ENCODE measurements around the gene VWA8.

Gene VWA8

DNA sequence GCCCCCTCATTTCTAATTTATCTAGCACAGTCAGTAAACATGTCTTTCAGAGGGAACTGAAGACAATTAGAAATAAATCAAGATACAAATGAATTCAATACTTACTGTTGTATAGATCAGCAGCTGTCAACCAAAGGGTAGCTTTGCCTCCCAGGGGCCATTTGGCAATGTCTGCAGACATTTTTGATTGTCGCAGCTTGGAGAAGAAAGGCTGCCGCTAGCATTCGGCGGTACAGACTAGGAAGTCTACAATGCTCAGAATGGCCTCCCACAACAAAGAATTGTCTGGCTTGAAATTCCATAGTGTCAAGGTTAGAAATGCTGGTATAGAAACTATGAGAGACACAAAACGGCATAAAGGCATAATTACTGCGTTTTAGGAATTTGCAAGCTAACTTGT is 412.0 kb downstream of the VWA8 start:
- ATAC-seq (ENCODE audit: low read depth), result no peak

DNA sequence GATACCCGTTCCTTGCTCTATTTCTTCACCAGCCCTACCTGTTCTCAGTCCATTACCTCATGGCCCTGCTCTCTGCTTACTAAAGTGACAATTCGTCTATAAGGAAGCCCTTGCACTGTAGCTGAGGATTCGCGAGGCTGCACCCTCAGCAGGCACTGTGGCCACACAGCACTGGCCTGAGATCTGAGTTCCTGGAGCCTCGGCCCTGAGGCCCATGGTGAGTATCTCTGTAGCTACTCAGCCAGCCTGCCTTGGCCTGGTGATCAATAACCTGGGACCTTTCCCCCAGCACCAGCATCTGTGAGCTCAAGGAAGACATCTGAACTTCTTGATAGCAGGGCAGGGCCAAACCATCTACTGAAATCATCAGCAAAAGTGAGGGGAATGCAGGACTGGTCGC is 412.9 kb downstream of the VWA8 start:
- no peak overlapping the region for H3K27ac ChIP-seq (ENCODE audit: poor library complexity, severe bottlenecking)
- H3K4me1 ChIP-seq (ENCODE audit: insufficient read depth, poor library complexity, severe bottlenecking), result no peaks in the 10 kb centered on the region
- H3K9me3 ChIP-seq (ENCODE audit: severe bottlenecking), result no peaks in the 10 kb centered on the region
- ATAC-seq (ENCODE audit: low read depth) (no peak), DNase-seq (ENCODE audit: low spot score) (no peak)
- TF ChIP-seq, protein P1, sequence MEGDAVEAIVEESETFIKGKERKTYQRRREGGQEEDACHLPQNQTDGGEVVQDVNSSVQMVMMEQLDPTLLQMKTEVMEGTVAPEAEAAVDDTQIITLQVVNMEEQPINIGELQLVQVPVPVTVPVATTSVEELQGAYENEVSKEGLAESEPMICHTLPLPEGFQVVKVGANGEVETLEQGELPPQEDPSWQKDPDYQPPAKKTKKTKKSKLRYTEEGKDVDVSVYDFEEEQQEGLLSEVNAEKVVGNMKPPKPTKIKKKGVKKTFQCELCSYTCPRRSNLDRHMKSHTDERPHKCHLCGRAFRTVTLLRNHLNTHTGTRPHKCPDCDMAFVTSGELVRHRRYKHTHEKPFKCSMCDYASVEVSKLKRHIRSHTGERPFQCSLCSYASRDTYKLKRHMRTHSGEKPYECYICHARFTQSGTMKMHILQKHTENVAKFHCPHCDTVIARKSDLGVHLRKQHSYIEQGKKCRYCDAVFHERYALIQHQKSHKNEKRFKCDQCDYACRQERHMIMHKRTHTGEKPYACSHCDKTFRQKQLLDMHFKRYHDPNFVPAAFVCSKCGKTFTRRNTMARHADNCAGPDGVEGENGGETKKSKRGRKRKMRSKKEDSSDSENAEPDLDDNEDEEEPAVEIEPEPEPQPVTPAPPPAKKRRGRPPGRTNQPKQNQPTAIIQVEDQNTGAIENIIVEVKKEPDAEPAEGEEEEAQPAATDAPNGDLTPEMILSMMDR (IDR thresholded peaks at IDR 0.05; ENCODE audit: poor library complexity, severe bottlenecking), result no peak
- no peak overlapping the region for H3K4me3 ChIP-seq (ENCODE audit: severe bottlenecking)
- no peaks in the 10 kb centered on the region for H3K36me3 ChIP-seq (ENCODE audit: low read depth)
- H3K27me3 ChIP-seq (ENCODE audit: insufficient read depth, poor library complexity, severe bottlenecking), result no peaks in the 10 kb centered on the region

More for the DNA sequence above, 412.0 kb downstream of the VWA8 start:
- no peaks in the 10 kb centered on the region for H3K9me3 ChIP-seq (ENCODE audit: severe bottlenecking)
- no peak for DNase-seq (ENCODE audit: low spot score)
- no peaks in the 10 kb centered on the region for H3K27me3 ChIP-seq (ENCODE audit: insufficient read depth, poor library complexity, severe bottlenecking)
- no peaks in the 10 kb centered on the region for H3K36me3 ChIP-seq (ENCODE audit: low read depth)
- no peaks in the 10 kb centered on the region for H3K4me1 ChIP-seq (ENCODE audit: insufficient read depth, poor library complexity, severe bottlenecking)
- H3K27ac ChIP-seq (ENCODE audit: poor library complexity, severe bottlenecking), result no peak overlapping the region
- no peak overlapping the region for H3K4me3 ChIP-seq (ENCODE audit: severe bottlenecking)
- TF ChIP-seq, protein P1 (IDR thresholded peaks at IDR 0.05; ENCODE audit: poor library complexity, severe bottlenecking), result no peak

DNA sequence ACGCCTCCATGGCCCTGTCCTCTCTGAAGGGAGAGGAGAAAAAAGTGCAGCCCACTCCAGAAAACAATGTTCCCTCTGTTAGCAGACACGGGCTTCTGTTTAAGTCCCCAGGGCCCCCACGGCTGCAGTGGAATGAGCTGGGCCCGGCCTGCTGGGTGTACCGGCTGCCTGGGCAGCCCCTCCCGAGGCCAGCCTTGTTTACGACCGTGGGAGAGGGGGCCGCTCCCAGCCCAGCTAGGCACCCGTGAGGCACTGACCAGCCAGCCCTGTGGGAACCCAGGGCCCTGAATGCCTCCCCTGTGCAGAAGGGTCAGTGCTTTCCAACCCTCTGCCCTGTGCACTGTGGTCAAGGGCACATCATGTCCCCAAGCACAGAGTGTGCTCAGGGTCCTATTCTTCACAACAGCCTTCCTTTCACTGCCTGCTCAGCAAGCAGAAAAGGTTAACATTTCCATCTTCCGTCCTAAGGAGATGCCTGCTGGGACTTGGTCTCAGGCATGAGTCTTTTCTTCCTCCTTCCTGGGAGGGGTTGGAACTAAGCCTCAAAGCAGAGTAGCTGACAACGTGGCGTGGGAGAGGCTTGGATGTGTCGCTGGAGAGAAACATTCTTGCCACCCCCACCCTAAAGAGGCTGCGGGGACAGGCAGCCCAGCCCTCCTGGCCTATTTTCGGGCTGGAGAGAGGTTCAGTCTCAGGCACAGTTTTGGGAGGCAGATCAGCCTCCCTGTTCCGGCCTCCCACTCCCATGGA is 413.5 kb downstream of the VWA8 start:
- no peaks in the 10 kb centered on the region for H3K27me3 ChIP-seq (ENCODE audit: insufficient read depth, poor library complexity, severe bottlenecking)
- H3K36me3 ChIP-seq (ENCODE audit: low read depth), result no peaks in the 10 kb centered on the region
- no peaks in the 10 kb centered on the region for H3K9me3 ChIP-seq (ENCODE audit: severe bottlenecking)
- TF ChIP-seq, protein P1 (IDR thresholded peaks at IDR 0.05; ENCODE audit: poor library complexity, severe bottlenecking), result no peak
- no peak for ATAC-seq (ENCODE audit: low read depth)
- no peaks in the 10 kb centered on the region for H3K4me1 ChIP-seq (ENCODE audit: insufficient read depth, poor library complexity, severe bottlenecking)
- no peak overlapping the region for H3K27ac ChIP-seq (ENCODE audit: poor library complexity, severe bottlenecking)
- no peak overlapping the region for H3K4me3 ChIP-seq (ENCODE audit: severe bottlenecking)
- no peak for DNase-seq (ENCODE audit: low spot score)

DNA sequence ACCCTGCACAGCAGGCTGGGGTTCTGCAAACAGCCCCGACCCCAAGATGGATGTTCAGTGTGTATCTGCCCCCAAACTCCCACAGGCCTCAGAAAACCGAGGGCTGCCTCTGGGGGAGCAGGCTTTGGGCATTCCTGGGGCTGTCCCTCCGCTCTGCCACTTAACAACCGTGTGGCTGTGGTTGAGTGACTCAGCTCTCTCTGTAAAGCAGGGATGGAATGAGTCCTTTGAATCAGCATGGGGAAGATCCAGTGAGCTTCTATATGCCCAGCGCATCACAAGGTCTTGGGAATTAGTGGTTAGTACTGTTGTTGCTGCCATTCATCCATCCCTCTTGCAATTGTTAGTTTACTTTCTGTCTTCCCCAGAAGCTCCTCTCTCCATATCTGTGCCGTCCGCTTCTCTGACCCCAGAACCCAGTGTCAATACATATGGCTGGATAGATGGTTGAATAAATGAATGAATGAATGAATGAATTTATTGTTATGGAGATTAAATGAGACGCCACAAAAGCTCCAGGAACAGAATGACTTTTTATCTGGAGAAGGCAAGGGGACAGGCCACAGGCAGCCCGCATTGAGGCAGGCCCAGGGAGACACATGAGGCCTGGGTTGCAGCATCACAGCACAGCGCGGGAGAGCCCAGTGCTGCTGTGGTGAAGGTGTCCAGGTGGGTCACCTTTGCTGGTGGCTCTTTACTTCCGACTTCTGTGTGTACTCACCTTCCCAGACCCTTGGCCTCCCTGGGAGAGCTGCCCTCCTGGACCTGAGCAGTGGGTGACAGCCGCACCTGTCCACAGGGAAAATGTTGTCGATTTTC is 414.3 kb downstream of the VWA8 start:
- Histone ChIP-seq H3K27ac (ENCODE audit: poor library complexity, severe bottlenecking) (no peak overlapping the region), H3K36me3 (ENCODE audit: low read depth) (no peaks in the 10 kb centered on the region), H3K4me1 (ENCODE audit: insufficient read depth, poor library complexity, severe bottlenecking) (no peaks in the 10 kb centered on the region), H3K9me3 (ENCODE audit: severe bottlenecking) (no peaks in the 10 kb centered on the region), H3K4me3 (ENCODE audit: severe bottlenecking) (no peak overlapping the region), H3K27me3 (ENCODE audit: insufficient read depth, poor library complexity, severe bottlenecking) (no peaks in the 10 kb centered on the region)
- DNase-seq (ENCODE audit: low spot score) (no peak), ATAC-seq (ENCODE audit: low read depth) (peak; percentile 81)
- TF ChIP-seq, protein P1 (IDR thresholded peaks at IDR 0.05; ENCODE audit: poor library complexity, severe bottlenecking), result no peak

DNA sequence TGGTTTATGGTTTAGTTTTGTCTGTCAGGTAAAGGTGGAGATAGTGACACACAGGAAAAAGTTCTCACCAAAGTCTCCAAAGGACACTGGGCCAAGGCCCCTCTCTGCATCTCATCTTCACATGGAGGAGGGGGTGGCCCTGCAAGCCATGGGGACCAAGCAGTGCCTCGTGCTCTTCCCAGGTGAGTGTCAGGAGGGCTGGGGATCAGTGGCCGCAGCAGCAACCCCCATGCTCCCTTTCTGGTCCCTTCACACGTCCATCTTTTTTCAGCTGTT is 415.5 kb downstream of the VWA8 start:
- no peaks in the 10 kb centered on the region for H3K4me1 ChIP-seq (ENCODE audit: insufficient read depth, poor library complexity, severe bottlenecking)
- TF ChIP-seq, protein P1 (IDR thresholded peaks at IDR 0.05; ENCODE audit: poor library complexity, severe bottlenecking), result no peak
- H3K27me3 ChIP-seq (ENCODE audit: insufficient read depth, poor library complexity, severe bottlenecking), result no peaks in the 10 kb centered on the region
- no peaks in the 10 kb centered on the region for H3K9me3 ChIP-seq (ENCODE audit: severe bottlenecking)
- H3K27ac ChIP-seq (ENCODE audit: poor library complexity, severe bottlenecking), result no peak overlapping the region
- ATAC-seq (ENCODE audit: low read depth), result no peak
- DNase-seq (ENCODE audit: low spot score), result no peak
- no peak overlapping the region for H3K4me3 ChIP-seq (ENCODE audit: severe bottlenecking)
- no peaks in the 10 kb centered on the region for H3K36me3 ChIP-seq (ENCODE audit: low read depth)
